OCI-LY7 (cell line): Measurements from ENCODE around the gene TMEM190. TPM values are rescaled to one million over a fixed set of nuclear protein-coding genes. Genes with fewer than 3 reads are reported as not detected.

Experiments used
- BruUV-seq: library from RNA; stranded (reverse); fragments of 400-500 nt; replicated peaks from 2 replicates; lab custom pipeline; 2021; lab: Mats Ljungman, UMichigan
- CTCF ChIA-PET: fragments of 300-600 bp; sonication (Branson Sonifier 250); formaldehyde crosslinking; loops from one replicate; lab custom pipeline; 2022; ENCODE audit warnings: antibody characterized with exemption; ENCODE audit not compliant: unreplicated experiment; lab: Charles Lee
- POLR2A ChIA-PET: fragments of 300-600 bp; sonication (Branson Sonifier 250); formaldehyde crosslinking; loops from one replicate; lab custom pipeline; 2022; ENCODE audit warnings: antibody characterized with exemption; lab: Charles Lee
- DNase-seq: peaks from one replicate; pipeline ENCODE4 v3.0.0-alpha.2; 2015; ENCODE audit warnings: low spot score
- H2AFZ ChIP-seq: fragments of 200-600 bp; sonication (generic), shearing (Covaris generic); 2 replicates; pipeline ENCODE4 v1.6.1; 2014; ENCODE audit warnings: mild to moderate bottlenecking, antibody characterized with exemption, low read length, moderate library complexity
- H3K27ac ChIP-seq: fragments of 200-600 bp; sonication (generic); 2 replicates; pipeline ENCODE4 v1.5.1; 2014; ENCODE audit warnings: mixed run types, low read depth, mild to moderate bottlenecking, moderate library complexity, low read length, inconsistent platforms; ENCODE audit not compliant: poor library complexity, severe bottlenecking
- H3K36me3 ChIP-seq: fragments of 200-600 bp; sonication (generic); 2 replicates; pipeline ENCODE4 v1.6.1; 2014; ENCODE audit warnings: mild to moderate bottlenecking, antibody characterized with exemption, low read length, moderate library complexity, mixed read lengths; ENCODE audit not compliant: insufficient read depth
- H3K4me1 ChIP-seq: fragments of 200-600 bp; sonication (generic); 2 replicates; pipeline ENCODE4 v1.5.1; 2014; ENCODE audit warnings: mild to moderate bottlenecking, low read length; ENCODE audit not compliant: insufficient read depth, poor library complexity, severe bottlenecking
- H3K4me2 ChIP-seq: fragments of 200-600 bp; sonication (generic); 2 replicates; pipeline ENCODE4 v1.6.1; 2014; ENCODE audit warnings: mild to moderate bottlenecking, low read length
- H3K4me3 ChIP-seq: fragments of 200-600 bp; sonication (generic); 2 replicates; pipeline ENCODE4 v1.5.1; 2014; ENCODE audit warnings: mild to moderate bottlenecking, low read depth, low read length; ENCODE audit not compliant: poor library complexity, severe bottlenecking
- H3K79me2 ChIP-seq: fragments of 200-600 bp; sonication (generic); 2 replicates; pipeline ENCODE4 v1.6.1; 2016; ENCODE audit warnings: low read depth, mild to moderate bottlenecking, low read length, moderate library complexity, mixed read lengths; ENCODE audit not compliant: insufficient read depth
- H3K9me2 ChIP-seq: fragments of 200-600 bp; sonication (generic); 2 replicates; pipeline ENCODE4 v1.6.1; 2016; ENCODE audit warnings: mild to moderate bottlenecking, low read length, mixed read lengths; ENCODE audit not compliant: insufficient read depth
- H3K9me3 ChIP-seq: fragments of 200-600 bp; sonication (generic); 2 replicates; pipeline ENCODE4 v1.6.1; 2014; ENCODE audit warnings: mild to moderate bottlenecking, mixed run types, low read length, mixed read lengths
- H4K20me1 ChIP-seq: fragments of 200-600 bp; sonication (generic); 2 replicates; pipeline ENCODE4 v1.6.1; 2014; ENCODE audit warnings: mild to moderate bottlenecking, antibody characterized with exemption, low read length, moderate library complexity, mixed read lengths; ENCODE audit not compliant: insufficient read depth
- EZH2phosphoT487 ChIP-seq: fragments of 200-600 bp; sonication (generic); IDR thresholded peaks from 2 replicates; pipeline ENCODE4 v1.6.1; 2018; ENCODE audit warnings: low read depth, borderline replicate concordance, mild to moderate bottlenecking, mixed run types, antibody characterized with exemption, low read length, moderate library complexity, mixed read lengths
- intact Hi-C: fragments of 100-400 bp; cut with micrococcal nuclease; formaldehyde crosslinking; loops from one replicate; pipeline ENCODE4 v1.10.0; 2022; ENCODE audit not compliant: unreplicated experiment
- total RNA-seq, 2 experiments: library from RNA; depleted of rRNA in 1 of 2; stranded (reverse); fragments of >200 nt in 1 of 2; shearing (Covaris generic) in 1 of 2; gene quantifications; 2 replicates each; pipeline ENCODE4 v1.2.3, GENCODE V29; 2014 to 2022
- TF ChIP-seq, protein P1 (sequence below): fragments of 200-600 bp; sonication (generic); conservative IDR thresholded peaks from 2 replicates; pipeline ENCODE4 v1.5.1; 2014; ENCODE audit warnings: mild to moderate bottlenecking, antibody characterized with exemption, low read length, moderate library complexity, mixed read lengths

The TMEM190 gene
- total RNA-seq, 2 experiments from 2014 or later: not detected

DNA sequence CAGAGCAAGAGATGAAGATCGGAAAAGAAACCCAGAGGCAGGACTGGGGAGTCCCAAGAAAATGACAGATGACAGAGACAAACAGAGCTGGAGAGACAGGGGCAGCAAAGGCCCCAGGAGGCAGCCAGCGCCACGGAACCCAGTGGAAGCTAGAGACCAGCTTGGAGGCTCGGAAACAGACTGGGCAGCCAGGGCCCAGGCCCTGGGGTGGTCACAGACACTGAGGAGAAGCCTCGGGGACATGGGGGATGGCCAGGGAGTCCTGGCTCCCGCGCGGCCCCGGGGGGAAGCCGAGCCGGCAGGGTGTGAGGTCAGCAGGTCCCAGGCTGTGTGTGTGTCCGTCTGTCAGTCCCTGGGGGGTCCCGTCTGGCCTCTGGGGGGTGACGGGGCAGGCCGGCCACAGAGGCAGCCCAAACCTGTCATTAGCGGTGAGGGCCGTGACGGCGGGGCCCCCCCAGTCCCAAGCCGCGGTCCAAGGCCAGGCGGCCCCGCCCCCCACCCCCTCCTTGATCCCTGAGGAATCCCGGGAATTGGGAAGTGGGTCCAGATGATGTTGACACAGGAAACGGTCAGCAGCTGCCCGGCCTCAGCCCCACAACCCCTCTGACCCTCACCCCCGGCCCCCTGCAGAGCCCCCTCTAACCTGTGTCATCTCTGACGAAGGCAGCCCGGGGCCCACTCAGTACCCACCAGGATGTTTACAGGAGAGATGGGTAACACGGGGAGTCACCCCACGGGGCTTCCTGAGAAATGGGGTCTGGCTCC lies 2.5 kb upstream of the TMEM190 start:
- Histone ChIP-seq H3K79me2 (no peaks in the 10 kb centered on the region), H3K36me3 (no peaks in the 10 kb centered on the region), H3K9me3 (no peaks in the 10 kb centered on the region), H3K4me3 (no peak overlapping the region), H2AFZ (no peak overlapping the region), H3K4me1 (no peaks in the 10 kb centered on the region), H3K9me2 (no peaks in the 10 kb centered on the region), H4K20me1 (no peaks in the 10 kb centered on the region), H3K27ac (no peak overlapping the region), H3K4me2 (no peak overlapping the region)
- no peak for TF ChIP-seq EZH2phosphoT487
- TF ChIP-seq, protein P1, sequence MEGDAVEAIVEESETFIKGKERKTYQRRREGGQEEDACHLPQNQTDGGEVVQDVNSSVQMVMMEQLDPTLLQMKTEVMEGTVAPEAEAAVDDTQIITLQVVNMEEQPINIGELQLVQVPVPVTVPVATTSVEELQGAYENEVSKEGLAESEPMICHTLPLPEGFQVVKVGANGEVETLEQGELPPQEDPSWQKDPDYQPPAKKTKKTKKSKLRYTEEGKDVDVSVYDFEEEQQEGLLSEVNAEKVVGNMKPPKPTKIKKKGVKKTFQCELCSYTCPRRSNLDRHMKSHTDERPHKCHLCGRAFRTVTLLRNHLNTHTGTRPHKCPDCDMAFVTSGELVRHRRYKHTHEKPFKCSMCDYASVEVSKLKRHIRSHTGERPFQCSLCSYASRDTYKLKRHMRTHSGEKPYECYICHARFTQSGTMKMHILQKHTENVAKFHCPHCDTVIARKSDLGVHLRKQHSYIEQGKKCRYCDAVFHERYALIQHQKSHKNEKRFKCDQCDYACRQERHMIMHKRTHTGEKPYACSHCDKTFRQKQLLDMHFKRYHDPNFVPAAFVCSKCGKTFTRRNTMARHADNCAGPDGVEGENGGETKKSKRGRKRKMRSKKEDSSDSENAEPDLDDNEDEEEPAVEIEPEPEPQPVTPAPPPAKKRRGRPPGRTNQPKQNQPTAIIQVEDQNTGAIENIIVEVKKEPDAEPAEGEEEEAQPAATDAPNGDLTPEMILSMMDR: no peak
- DNase-seq: no peak
- intact Hi-C loops: no loop called here
- no TSS peak for BruUV-seq
- POLR2A ChIA-PET: no interaction called here
- CTCF ChIA-PET: no interaction called here

DNA sequence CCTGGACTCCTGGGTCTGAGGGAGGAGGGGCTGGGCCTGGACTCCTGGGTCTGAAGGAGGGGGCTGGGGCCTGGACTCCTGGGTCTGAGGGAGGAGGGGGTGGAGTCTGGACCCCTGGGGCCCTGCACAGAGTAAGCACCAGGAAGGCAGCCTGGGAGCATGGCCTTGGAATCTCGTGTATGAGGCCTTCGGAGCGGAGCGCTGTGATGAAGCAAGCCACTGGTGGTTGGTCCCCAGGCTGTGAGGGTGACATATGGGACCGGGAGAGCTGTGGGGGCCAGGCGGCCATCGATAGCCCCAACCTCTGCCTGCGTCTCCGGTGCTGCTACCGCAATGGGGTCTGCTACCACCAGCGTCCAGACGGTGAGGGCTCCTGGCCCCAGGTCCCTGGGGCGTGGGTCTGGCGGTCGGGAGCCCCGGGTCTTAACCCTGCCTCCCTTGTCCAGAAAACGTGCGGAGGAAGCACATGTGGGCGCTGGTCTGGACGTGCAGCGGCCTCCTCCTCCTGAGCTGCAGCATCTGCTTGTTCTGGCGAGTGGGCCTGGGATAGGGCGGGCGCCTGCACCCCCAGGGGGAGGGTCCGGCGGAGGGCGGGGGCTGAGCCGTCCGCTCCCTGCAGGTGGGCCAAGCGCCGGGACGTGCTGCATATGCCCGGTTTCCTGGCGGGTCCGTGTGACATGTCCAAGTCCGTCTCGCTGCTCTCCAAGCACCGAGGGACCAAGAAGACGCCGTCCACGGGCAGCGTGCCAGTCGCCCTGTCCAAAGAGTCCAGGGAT lies 918 bp downstream of the TMEM190 start:
- H3K9me2 ChIP-seq: no peaks in the 10 kb centered on the region
- H3K4me1 ChIP-seq: no peaks in the 10 kb centered on the region
- BruUV-seq: no TSS peak
- intact Hi-C loops: no loop called here
- TF ChIP-seq EZH2phosphoT487: no peak
- TF ChIP-seq, protein P1: no peak
- H3K9me3 ChIP-seq: no peaks in the 10 kb centered on the region
- no peak overlapping the region for H3K4me3 ChIP-seq
- POLR2A ChIA-PET: no interaction called here
- no peaks in the 10 kb centered on the region for H4K20me1 ChIP-seq
- no peak overlapping the region for H3K27ac ChIP-seq
- no peak overlapping the region for H2AFZ ChIP-seq
- no peak overlapping the region for H3K4me2 ChIP-seq
- CTCF ChIA-PET: no interaction called here
- no peak for DNase-seq
- H3K79me2 ChIP-seq: no peaks in the 10 kb centered on the region
- H3K36me3 ChIP-seq: no peaks in the 10 kb centered on the region

DNA sequence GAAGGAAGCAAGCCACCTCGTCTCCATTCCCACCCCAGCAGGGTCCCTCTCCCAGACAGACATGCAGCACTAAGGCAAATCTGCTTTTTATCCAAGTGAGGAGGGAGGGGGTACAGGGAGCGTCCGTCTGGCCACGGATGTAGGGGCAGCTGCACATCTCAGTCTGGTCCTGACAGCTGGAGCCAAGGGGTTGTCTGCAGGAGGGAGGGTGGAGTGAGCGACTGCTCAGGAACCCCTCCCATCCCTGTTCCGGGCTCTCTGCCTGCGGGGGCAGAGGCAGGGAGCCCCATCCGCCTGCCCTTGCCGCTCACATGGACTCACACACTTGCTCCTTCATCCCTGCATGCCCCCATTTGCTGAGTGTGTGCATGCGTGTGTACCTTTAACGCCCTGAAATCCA lies 2.5 kb downstream of the TMEM190 start:
- BruUV-seq: no TSS peak
- POLR2A ChIA-PET: no interaction called here

More for the DNA sequence above, 2.5 kb downstream of the TMEM190 start:
- Histone ChIP-seq H2AFZ (no peak overlapping the region), H3K9me3 (no peaks in the 10 kb centered on the region), H3K4me1 (peaks cover 8% of the 10 kb centered on the region), H3K4me2 (no peak overlapping the region), H3K9me2 (no peaks in the 10 kb centered on the region), H3K4me3 (no peak overlapping the region), H3K36me3 (no peaks in the 10 kb centered on the region), H4K20me1 (no peaks in the 10 kb centered on the region), H3K27ac (no peak overlapping the region), H3K79me2 (peaks cover 4% of the 10 kb centered on the region; the same call in 1 of the 2 replicates)
- intact Hi-C loops: no loop called here
- DNase-seq: no peak
- TF ChIP-seq, protein P1: no peak
- no peak for TF ChIP-seq EZH2phosphoT487
- CTCF ChIA-PET: no interaction called here
